Effector memory CD8-positive, alpha-beta T cell (primary cell): ENCODE measurements around the gene CREB5.

Source experiments
- ATAC-seq: fragments of 150-1000 bp; cut with Tn5 transposase; replicated peaks from 2 replicates; pipeline ENCODE4 v1.10.0; 2021; ENCODE audit warnings: mild to moderate bottlenecking, moderate library complexity
- DNase-seq, 3 experiments: peaks; one replicate each; pipeline ENCODE4 v3.0.0; 2021
- H3K27ac Mint-ChIP-seq, 2 donors: one replicate each; pipeline ENCODE4 v1.8.0; 2022; ENCODE audit warnings: mild to moderate bottlenecking in 2 of 2, mixed read lengths in 2 of 2, moderate library complexity in 2 of 2
- H3K27me3 Mint-ChIP-seq, 2 donors: one replicate each; pipeline ENCODE4 v1.8.0; 2022; ENCODE audit warnings: mixed read lengths in 2 of 2
- H3K36me3 Mint-ChIP-seq: one replicate; pipeline ENCODE4 v1.8.0; 2022; ENCODE audit warnings: mild to moderate bottlenecking, moderate library complexity, mixed read lengths; ENCODE audit not compliant: insufficient read depth
- H3K4me1 Mint-ChIP-seq, 2 donors: one replicate each; pipeline ENCODE4 v1.8.0; 2022; ENCODE audit warnings: low read depth in 2 of 2, mixed read lengths in 2 of 2
- H3K4me3 Mint-ChIP-seq, 2 donors: one replicate each; pipeline ENCODE4 v1.8.0; 2022; ENCODE audit warnings: mild to moderate bottlenecking in 2 of 2, mixed read lengths in 2 of 2, moderate library complexity in 2 of 2
- H3K9me3 Mint-ChIP-seq, 2 donors: one replicate each; pipeline ENCODE4 v1.8.0; 2022; ENCODE audit warnings: mixed read lengths in 2 of 2

Gene CREB5

DNA sequence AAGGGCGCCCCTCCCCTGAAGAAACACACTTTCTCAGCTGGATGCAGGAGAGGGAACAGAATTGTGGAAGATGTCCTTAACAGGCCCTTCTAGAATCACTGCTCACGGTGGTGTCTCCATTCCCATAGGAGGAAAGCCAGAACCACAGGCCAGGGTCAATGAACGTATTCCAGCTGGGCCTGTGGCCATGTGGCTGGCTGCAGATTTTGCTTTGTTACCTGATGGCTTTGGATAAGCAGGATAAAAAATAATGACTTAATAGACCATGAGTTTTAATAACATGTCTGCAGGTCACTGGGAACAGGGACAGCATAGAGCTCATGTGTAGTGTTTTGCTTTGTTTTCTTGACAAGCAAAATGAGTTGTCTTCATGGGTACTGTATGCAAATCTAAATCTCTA, 335.5 kb downstream of the CREB5 start:
- no peaks in the 10 kb centered on the region for H3K4me1 Mint-ChIP-seq
- H3K36me3 Mint-ChIP-seq, result peaks cover 1% of the 10 kb centered on the region
- DNase-seq (no peak), ATAC-seq (no peak)
- no peaks in the 10 kb centered on the region for H3K9me3 Mint-ChIP-seq
- no peak overlapping the region for H3K4me3 Mint-ChIP-seq
- no peak overlapping the region for H3K27ac Mint-ChIP-seq
- peaks cover 0 to 9% of the 10 kb centered on the region in 2 donors for H3K27me3 Mint-ChIP-seq

DNA sequence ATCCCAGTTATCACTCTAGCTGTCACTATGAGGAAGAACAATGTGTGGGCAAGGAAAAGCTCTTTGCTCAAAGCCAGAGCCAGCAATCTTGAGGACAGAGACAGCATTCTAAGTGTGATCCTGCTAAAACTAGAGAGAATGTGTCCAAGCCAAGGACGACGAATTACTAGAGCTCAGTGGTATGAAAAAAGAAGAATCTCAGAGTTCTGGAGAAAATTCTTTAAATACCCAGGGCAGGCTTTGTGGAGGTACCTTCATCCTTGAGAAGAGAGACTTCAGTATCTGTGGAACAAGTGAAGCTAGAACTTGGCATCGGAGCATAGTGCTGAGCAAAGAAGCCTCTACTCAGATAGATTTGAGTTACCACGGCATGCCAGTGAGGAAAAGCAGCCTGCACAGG, 336.0 kb downstream of the CREB5 start:
- no peak overlapping the region for H3K4me3 Mint-ChIP-seq
- H3K27ac Mint-ChIP-seq, result no peak overlapping the region
- no peaks in the 10 kb centered on the region for H3K9me3 Mint-ChIP-seq
- no peaks in the 10 kb centered on the region for H3K4me1 Mint-ChIP-seq
- DNase-seq (no peak), ATAC-seq (no peak)
- H3K36me3 Mint-ChIP-seq, result no peaks in the 10 kb centered on the region
- H3K27me3 Mint-ChIP-seq, result peaks cover 0 to 9% of the 10 kb centered on the region in 2 donors

DNA sequence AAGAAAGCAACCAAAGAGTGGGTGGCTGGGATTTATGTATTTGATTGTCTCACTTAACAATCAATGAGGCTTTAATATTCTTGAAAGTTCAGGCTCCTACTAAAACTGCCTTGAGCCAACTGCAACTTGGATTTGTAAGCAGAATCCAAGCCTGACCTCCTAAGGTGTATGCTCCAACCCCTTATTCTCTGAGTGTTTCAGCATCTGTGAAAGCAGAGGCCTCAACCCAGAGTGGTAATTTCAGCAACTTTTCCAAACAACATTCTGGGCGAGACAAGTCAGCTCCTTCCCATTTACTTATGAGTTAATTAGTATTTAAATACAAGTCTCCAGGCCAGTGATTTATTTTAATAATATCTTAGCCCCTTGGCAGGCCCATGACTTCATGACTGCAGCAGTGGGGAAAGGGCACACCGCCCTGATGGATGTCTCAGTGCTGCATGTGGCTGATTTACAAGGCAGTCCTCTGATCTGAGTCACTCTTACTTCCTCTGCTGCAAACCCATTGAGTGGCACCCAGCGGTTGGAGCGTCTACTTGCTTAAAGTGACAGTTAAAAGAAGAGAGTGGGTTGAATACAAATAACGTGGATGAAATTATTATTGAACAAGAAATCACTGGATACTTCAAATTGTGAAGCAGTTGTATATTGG, 336.7 kb downstream of the CREB5 start:
- DNase-seq, result no peak
- Mint-ChIP-seq H3K27ac (no peak overlapping the region), H3K4me1 (no peaks in the 10 kb centered on the region)

DNA sequence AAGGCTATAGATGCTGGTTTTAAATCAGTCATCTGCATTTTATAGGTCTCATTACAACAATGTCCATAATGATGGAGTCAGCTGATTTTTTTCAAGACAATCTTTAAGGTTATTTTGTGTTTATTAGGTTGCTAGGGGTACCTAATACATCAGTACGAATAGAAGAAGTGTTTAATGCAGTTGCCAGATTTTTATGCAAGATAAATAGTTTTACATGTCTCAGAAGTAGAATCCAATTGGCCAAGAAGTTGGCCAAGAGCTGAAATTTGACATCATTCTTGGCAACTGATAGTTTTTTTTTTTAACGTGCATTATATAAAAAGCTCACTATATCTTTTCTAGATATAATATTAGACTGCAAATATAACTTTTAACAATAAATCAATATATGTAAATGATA, 337.3 kb downstream of the CREB5 start:
- Mint-ChIP-seq H3K4me3 (no peak overlapping the region), H3K9me3 (peaks cover 0 to under 1% of the 10 kb centered on the region in 2 donors), H3K27ac (no peak overlapping the region), H3K27me3 (peaks cover 3 to 11% of the 10 kb centered on the region in 2 donors), H3K36me3 (no peaks in the 10 kb centered on the region), H3K4me1 (no peaks in the 10 kb centered on the region)
- DNase-seq (no peak), ATAC-seq (no peak)

More for the DNA sequence above, 336.7 kb downstream of the CREB5 start:
- peaks cover 0 to 9% of the 10 kb centered on the region in 2 donors for H3K27me3 Mint-ChIP-seq
- ATAC-seq, result no peak
- H3K36me3 Mint-ChIP-seq, result no peaks in the 10 kb centered on the region
- H3K4me3 Mint-ChIP-seq, result no peak overlapping the region
- H3K9me3 Mint-ChIP-seq, result no peaks in the 10 kb centered on the region

DNA sequence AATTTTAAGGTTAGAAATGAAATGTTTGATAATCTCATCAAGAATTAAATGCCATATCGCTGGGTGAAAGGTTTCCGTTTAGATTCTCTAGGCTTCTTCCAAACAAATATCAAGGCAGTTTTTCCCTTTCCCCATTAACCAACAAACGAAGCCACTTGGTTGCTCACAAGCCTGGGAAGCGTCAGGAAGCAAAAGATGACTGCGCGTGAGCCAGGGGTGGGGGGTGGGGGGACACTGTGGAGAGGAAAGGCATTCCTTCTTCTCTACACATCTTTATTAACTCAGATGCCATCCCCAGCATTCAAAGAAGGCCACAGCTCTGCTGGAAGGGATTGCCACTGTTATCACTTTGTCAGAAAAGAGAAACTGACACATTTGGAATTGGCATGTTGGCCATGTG, 338.7 kb downstream of the CREB5 start:
- Mint-ChIP-seq H3K27ac (no peak overlapping the region), H3K27me3 (peaks cover 10 to 18% of the 10 kb centered on the region in 2 donors), H3K36me3 (no peaks in the 10 kb centered on the region), H3K4me3 (no peak overlapping the region), H3K4me1 (no peaks in the 10 kb centered on the region), H3K9me3 (peaks cover 2 to 8% of the 10 kb centered on the region in 2 donors)
- ATAC-seq (no peak), DNase-seq (no peak)

DNA sequence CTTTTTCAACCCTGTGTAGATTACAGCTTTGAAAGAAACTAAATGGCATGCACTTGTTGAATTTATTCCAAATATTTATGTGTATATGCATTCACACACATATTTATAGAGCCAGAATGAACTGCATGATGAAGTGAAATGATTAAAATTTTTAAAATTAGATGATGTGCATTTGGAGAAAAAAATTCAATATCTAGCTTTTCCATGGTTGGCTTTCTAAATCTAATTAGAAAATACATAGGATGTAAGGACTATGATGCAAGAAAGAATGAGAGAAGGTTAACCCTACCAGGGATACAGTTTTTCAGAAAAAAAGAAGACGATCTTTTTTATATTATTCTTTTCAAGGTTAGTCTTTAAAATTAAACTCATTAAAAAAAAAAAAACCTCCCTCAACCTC, 341.3 kb downstream of the CREB5 start:
- no peaks in the 10 kb centered on the region for H3K36me3 Mint-ChIP-seq
- H3K27ac Mint-ChIP-seq, result no peak overlapping the region
- no peaks in the 10 kb centered on the region for H3K4me1 Mint-ChIP-seq
- H3K9me3 Mint-ChIP-seq, result peaks cover 3 to 8% of the 10 kb centered on the region in 2 donors
- no peak overlapping the region for H3K4me3 Mint-ChIP-seq
- DNase-seq (no peak), ATAC-seq (no peak)
- H3K27me3 Mint-ChIP-seq, result peaks cover 9 to 10% of the 10 kb centered on the region in 2 donors

DNA sequence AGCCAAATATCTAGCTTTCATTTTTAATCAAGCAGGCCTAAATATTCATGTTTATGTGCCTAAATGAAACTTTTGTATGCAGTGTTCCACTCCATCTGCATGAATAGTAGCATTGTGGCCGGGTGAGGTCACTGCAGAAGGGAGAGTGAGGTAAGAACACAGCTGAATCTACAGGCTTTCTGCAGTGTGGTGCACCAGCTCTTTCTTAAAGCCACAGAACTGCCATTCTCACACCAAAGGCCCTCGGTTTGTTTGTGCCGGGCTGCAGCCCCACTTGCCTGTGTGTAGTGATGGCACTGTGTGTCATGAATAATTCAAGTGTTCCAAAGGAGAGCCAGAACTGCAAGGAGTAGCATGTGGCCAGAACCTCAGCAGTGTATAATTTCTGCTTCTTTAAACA, 341.7 kb downstream of the CREB5 start:
- H3K27me3 Mint-ChIP-seq, result peaks cover 9 to 10% of the 10 kb centered on the region in 2 donors
- ATAC-seq (no peak), DNase-seq (no peak)
- no peak overlapping the region for H3K4me3 Mint-ChIP-seq
- peaks cover 3 to 8% of the 10 kb centered on the region in 2 donors for H3K9me3 Mint-ChIP-seq
- no peaks in the 10 kb centered on the region for H3K36me3 Mint-ChIP-seq
- H3K4me1 Mint-ChIP-seq, result no peaks in the 10 kb centered on the region
- no peak overlapping the region for H3K27ac Mint-ChIP-seq

DNA sequence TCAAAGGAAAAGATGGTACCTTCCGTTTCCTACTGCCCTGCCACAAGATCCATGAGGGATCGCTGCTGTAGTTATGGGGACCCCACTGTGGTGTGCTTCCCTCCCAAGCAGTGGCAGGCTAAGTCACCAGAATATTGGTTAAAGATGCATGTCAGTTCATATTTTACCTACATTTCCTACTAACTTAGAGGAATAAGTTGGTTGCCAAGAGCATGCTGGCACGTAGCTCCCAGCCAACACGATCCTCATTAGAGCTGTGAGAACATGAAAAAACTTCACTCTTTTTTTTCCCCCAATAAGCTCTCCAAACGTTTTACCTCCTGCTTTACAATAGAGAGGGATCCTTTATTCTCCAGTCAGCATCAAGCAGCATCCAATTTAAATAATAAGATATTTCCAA, 342.1 kb downstream of the CREB5 start:
- DNase-seq (no peak), ATAC-seq (no peak)
- no peak overlapping the region for H3K27ac Mint-ChIP-seq
- H3K27me3 Mint-ChIP-seq, result peaks cover 9 to 10% of the 10 kb centered on the region in 2 donors
- H3K36me3 Mint-ChIP-seq, result no peaks in the 10 kb centered on the region
- no peak overlapping the region for H3K4me3 Mint-ChIP-seq
- peaks cover 3 to 8% of the 10 kb centered on the region in 2 donors for H3K9me3 Mint-ChIP-seq
- no peaks in the 10 kb centered on the region for H3K4me1 Mint-ChIP-seq

DNA sequence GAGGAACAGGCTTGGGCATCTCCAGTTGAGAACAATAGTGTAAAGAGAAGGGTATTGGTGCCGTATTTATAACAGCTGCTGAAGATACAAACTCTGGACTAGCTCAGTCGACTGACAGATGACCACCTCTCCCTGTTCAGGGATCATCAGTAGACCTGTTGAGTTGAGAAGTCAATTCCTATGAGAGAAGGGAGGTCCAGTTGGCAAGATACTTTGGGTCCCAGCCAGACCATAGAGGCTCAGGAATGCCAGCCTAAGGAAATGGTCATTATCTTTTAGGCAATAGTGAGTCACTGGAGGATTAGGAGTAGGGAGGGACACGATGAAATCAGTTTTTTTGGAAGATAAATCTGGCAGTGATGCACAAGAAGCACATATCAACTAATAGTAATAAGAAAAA, 342.9 kb downstream of the CREB5 start:
- no peak overlapping the region for H3K27ac Mint-ChIP-seq
- DNase-seq, result no peak

DNA sequence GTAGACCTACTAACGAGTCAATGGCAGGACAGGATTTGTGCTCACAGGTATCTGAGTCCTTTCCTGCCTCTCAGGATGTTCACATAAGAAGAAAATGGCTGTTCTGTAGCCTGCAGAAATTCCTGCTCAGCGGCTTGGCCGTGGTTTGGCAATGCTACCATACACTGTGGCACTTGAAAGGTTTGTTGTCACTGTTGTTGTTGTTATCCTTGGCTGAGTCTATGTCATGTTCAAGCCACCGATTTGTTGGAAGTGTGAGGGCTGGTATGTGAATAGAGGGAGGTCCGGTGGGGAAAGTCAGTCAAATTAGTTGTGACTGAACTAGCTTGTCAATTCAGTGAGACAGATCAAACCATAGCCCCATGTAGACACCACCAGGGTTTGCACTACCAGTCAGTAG, 345.9 kb downstream of the CREB5 start:
- Mint-ChIP-seq H3K27ac (no peak overlapping the region), H3K4me1 (no peaks in the 10 kb centered on the region), H3K27me3 (peaks cover 10 to 14% of the 10 kb centered on the region in 2 donors), H3K36me3 (no peaks in the 10 kb centered on the region), H3K9me3 (peaks cover 3 to 8% of the 10 kb centered on the region in 2 donors), H3K4me3 (no peak overlapping the region)
- ATAC-seq (no peak), DNase-seq (no peak)

More for the DNA sequence above, 342.9 kb downstream of the CREB5 start:
- no peak for ATAC-seq
- H3K4me1 Mint-ChIP-seq, result no peaks in the 10 kb centered on the region
- H3K27me3 Mint-ChIP-seq, result peaks cover 9 to 10% of the 10 kb centered on the region in 2 donors
- peaks cover 3 to 8% of the 10 kb centered on the region in 2 donors for H3K9me3 Mint-ChIP-seq
- no peaks in the 10 kb centered on the region for H3K36me3 Mint-ChIP-seq
- no peak overlapping the region for H3K4me3 Mint-ChIP-seq

DNA sequence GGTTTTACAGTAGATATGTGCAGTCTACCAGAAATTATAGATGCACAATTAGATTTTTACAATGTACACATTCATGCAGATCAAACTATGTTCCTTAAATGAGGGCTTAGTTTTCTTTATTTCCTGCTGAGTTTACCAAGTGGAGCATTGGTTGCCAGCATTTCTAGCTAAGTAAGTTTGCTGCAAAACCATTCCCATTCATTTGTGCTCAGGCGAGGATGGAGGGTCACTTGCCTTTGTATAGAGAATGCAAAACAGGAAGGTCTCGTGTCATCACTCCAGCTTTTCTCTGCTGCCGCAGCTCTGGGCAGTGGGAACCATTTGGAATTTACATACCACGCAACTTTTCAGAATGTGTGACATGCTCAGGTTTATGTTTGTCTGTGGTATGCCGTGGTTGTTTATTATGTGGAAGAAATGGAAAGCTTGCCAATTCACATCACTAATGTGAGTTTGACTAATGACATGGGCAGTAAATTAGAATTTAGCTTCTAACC, 347.2 kb downstream of the CREB5 start:
- DNase-seq (no peak), ATAC-seq (no peak)
- H3K9me3 Mint-ChIP-seq, result peaks cover 3 to 8% of the 10 kb centered on the region in 2 donors
- H3K27ac Mint-ChIP-seq, result no peak overlapping the region
- no peaks in the 10 kb centered on the region for H3K36me3 Mint-ChIP-seq
- H3K4me1 Mint-ChIP-seq, result no peaks in the 10 kb centered on the region
- H3K4me3 Mint-ChIP-seq, result no peak overlapping the region
- peaks cover 9 to 13% of the 10 kb centered on the region in 2 donors for H3K27me3 Mint-ChIP-seq

DNA sequence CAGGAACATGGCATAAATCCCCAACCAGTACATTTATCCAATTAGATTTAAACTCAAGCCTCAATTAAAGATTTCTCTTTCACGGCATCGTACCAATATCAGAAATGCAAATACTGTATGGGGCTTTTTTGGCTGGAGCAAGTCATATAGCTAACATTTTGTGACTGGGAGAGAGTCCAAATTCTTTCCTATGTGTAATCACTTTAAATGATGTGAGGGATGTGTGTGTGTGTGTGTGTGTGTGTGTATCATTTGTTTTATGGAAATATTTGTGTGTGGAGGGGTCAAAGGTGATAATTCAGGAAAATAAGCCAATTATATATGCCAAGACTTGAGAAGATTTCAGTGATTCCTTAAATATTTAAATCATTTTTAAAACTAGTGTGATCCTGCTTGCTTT, 349.2 kb downstream of the CREB5 start:
- Mint-ChIP-seq H3K36me3 (no peaks in the 10 kb centered on the region), H3K27me3 (peaks cover 0 to 5% of the 10 kb centered on the region in 2 donors), H3K4me3 (no peak overlapping the region), H3K4me1 (no peaks in the 10 kb centered on the region), H3K27ac (no peak overlapping the region), H3K9me3 (peaks cover 0 to 1% of the 10 kb centered on the region in 2 donors)
- DNase-seq (no peak), ATAC-seq (no peak)

DNA sequence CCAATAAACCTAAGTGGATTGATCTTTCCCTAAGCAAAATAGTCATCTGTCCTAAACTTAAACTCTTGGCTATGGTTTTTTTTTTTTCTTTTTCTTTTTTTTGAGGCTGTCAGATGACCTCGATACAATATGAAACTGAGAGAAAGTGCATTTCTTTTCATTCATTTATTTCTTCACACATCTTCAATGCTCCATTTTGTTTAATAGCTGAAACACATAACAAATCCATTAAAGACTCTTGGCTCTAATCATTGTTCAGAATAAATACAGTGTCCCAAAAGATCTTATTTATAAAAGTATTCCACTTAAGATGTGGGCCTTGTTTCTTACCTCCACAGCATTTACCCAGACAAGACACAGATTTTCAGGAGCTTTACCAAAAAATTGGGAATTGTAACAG, 350.3 kb downstream of the CREB5 start:
- H3K4me3 Mint-ChIP-seq, result no peak overlapping the region
- H3K36me3 Mint-ChIP-seq, result no peaks in the 10 kb centered on the region
- H3K27me3 Mint-ChIP-seq, result peaks cover 0 to 5% of the 10 kb centered on the region in 2 donors
- ATAC-seq (no peak), DNase-seq (no peak)
- peaks cover 0 to 1% of the 10 kb centered on the region in 2 donors for H3K9me3 Mint-ChIP-seq
- no peak overlapping the region for H3K27ac Mint-ChIP-seq
- no peaks in the 10 kb centered on the region for H3K4me1 Mint-ChIP-seq

DNA sequence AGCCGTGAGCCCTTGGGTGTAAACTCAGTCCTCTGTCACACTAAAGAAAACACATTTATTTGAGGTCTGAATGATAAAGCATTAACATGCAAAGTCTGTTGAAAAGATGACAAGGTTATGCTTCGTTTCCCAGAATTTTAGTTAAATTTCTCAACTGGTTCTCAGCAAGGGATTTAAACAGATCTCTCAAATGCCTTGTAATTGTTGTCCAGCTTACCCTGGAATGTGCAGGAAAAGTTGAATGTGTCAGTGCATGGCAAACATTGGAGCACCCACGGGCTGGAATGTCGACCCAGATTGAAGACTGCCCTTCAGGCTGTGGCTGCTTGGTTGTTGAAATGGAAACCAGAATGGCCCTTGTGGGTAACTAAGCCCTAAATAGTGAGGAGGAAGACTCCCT, 354.0 kb downstream of the CREB5 start:
- ATAC-seq (no peak), DNase-seq (no peak)
- peaks cover 0 to 2% of the 10 kb centered on the region in 2 donors for H3K9me3 Mint-ChIP-seq
- no peaks in the 10 kb centered on the region for H3K4me1 Mint-ChIP-seq
- no peaks in the 10 kb centered on the region for H3K36me3 Mint-ChIP-seq
- no peak overlapping the region for H3K4me3 Mint-ChIP-seq
- H3K27me3 Mint-ChIP-seq, result peaks cover 0 to 23% of the 10 kb centered on the region in 2 donors
- H3K27ac Mint-ChIP-seq, result no peak overlapping the region
